ENCODE results near the gene WDR4.

- TF ChIP-seq TFDP1 (CRISPR knock-in tag; IDR thresholded peaks at IDR 0.05; ENCODE audit: borderline replicate concordance) (no peak), CTCF (CRISPR knock-in tag; IDR thresholded peaks at IDR 0.05) (no peak), BCL3 (CRISPR knock-in tag; IDR thresholded peaks at IDR 0.05) (no peak), ZNF513 (CRISPR knock-in tag; conservative IDR thresholded peaks at IDR 0.05) (no peak), MYNN (CRISPR knock-in tag; IDR thresholded peaks at IDR 0.05; ENCODE audit: low read depth) (no peak), ZBTB37 (CRISPR knock-in tag; IDR thresholded peaks at IDR 0.05) (no peak), ZBTB8A (CRISPR knock-in tag; IDR thresholded peaks at IDR 0.05; ENCODE audit: borderline replicate concordance, low read depth) (no peak)
Measured at GRCh38 chr21:42922918-42923317, 43.6 kb upstream of the WDR4 start.

Measured in HepG2 (cell line).